HUDEP-2 (cell line): Measurements from ENCODE around the gene VARS1.
"Not testable (repeated sequence)": the region's sequence is repeated elsewhere in the genome, so short reads cannot be mapped to it uniquely, and the experiment has no call there.

ENCODE experiments used
- DNase-seq, 76 experiments: peaks; one replicate each; lab custom pipeline; 2025; ENCODE audit not compliant: unreplicated experiment in 76 of 76; lab: John Stamatoyannopoulos, UW

VARS1 gene

GRCh38 chr6:31794866-31795615 is 511 bp downstream of the VARS1 start:
- peak in 11 of 76 experiments; percentile 32 to 98 (median 74) for DNase-seq

- peak in 30 of 76 experiments; percentile 11 to 69 (median 42) for DNase-seq
Measured at GRCh38 chr6:31794294-31794865, 1.2 kb downstream of the VARS1 start.

- DNase-seq, result not testable (repeated sequence)
Measured at GRCh38 chr6:31793927-31794245, 1.7 kb downstream of the VARS1 start.

- DNase-seq, result no peak
Measured at GRCh38 chr6:31792761-31793171, 2.8 kb downstream of the VARS1 start.

GRCh38 chr6:31792090-31792374 is 3.5 kb downstream of the VARS1 start:
- DNase-seq, result no peak

- peak in 40 of 76 experiments; percentile 13 to 66 (median 40) for DNase-seq
Measured at GRCh38 chr6:31791324-31792089, 4.0 kb downstream of the VARS1 start.

- DNase-seq, result no peak
Measured at GRCh38 chr6:31785475-31785874, 10.1 kb downstream of the VARS1 start.

GRCh38 chr6:31784098-31784925 is 11.2 kb downstream of the VARS1 start:
- DNase-seq, result no peak

- no peak for DNase-seq
Measured at GRCh38 chr6:31782126-31782855, 13.3 kb downstream of the VARS1 start.

GRCh38 chr6:31781244-31782125 is 14.1 kb downstream of the VARS1 start:
- DNase-seq, result no peak

- no peak for DNase-seq
Measured at GRCh38 chr6:31780507-31781243, 14.9 kb downstream of the VARS1 start.

GRCh38 chr6:31779908-31780307 is 15.6 kb downstream of the VARS1 start:
- no peak for DNase-seq

- no peak for DNase-seq
Measured at GRCh38 chr6:31778999-31779885, 16.3 kb downstream of the VARS1 start.

GRCh38 chr6:31778193-31778592 is 17.4 kb downstream of the VARS1 start:
- no peak for DNase-seq

- DNase-seq, result no peak
Measured at GRCh38 chr6:31777667-31778050, 17.9 kb downstream of the VARS1 start.

GRCh38 chr6:31776989-31777666 is 18.4 kb downstream of the VARS1 start, which contains the start of gene VWA7:
Gene VWA7, minus strand, starts transcription at chr6:31777328. Its CDS starts 549 bp downstream, at chr6:31776779.
- DNase-seq, result peak in 73 of 76 experiments; percentile 68 to 98 (median 89)

GRCh38 chr6:31776485-31776988 is 19.0 kb downstream of the VARS1 start:
- DNase-seq, result peak in 7 of 76 experiments; percentile 42 to 70 (median 52)
